BE2C (cell line): Measurements from ENCODE around the gene SENP7.
A peak's percentile ranks its signal among the peaks of the same experiment; 100 is the strongest.

Experiments
- DNase-seq: peaks from one replicate; pipeline ENCODE4 v3.0.0-alpha.2; 2020
- H3K27me3 ChIP-seq: fragments of 250-450 bp; sonication (Bioruptor Pico); 2 replicates; pipeline ENCODE4 v1.5.1; 2020; ENCODE audit warnings: mild to moderate bottlenecking
- H3K36me3 ChIP-seq: fragments of 250-450 bp; sonication (Bioruptor Pico); 2 replicates; pipeline ENCODE4 v1.5.1; 2020; ENCODE audit warnings: mild to moderate bottlenecking
- H3K4me1 ChIP-seq: fragments of 250-450 bp; sonication (Bioruptor Pico); 2 replicates; pipeline ENCODE4 v1.5.1; 2020
- H3K4me3 ChIP-seq: 2 replicates; pipeline ENCODE4 v1.5.1; 2011; ENCODE audit warnings: low read depth, low read length
- H3K9me3 ChIP-seq: fragments of 250-450 bp; sonication (Bioruptor Pico); 2 replicates; pipeline ENCODE4 v1.5.1; 2020
- TF ChIP-seq, protein P1 (sequence below): IDR thresholded peaks from 2 replicates; pipeline ENCODE4 v1.5.1; 2012; ENCODE audit warnings: mild to moderate bottlenecking, low read depth, low read length

Gene SENP7

DNA sequence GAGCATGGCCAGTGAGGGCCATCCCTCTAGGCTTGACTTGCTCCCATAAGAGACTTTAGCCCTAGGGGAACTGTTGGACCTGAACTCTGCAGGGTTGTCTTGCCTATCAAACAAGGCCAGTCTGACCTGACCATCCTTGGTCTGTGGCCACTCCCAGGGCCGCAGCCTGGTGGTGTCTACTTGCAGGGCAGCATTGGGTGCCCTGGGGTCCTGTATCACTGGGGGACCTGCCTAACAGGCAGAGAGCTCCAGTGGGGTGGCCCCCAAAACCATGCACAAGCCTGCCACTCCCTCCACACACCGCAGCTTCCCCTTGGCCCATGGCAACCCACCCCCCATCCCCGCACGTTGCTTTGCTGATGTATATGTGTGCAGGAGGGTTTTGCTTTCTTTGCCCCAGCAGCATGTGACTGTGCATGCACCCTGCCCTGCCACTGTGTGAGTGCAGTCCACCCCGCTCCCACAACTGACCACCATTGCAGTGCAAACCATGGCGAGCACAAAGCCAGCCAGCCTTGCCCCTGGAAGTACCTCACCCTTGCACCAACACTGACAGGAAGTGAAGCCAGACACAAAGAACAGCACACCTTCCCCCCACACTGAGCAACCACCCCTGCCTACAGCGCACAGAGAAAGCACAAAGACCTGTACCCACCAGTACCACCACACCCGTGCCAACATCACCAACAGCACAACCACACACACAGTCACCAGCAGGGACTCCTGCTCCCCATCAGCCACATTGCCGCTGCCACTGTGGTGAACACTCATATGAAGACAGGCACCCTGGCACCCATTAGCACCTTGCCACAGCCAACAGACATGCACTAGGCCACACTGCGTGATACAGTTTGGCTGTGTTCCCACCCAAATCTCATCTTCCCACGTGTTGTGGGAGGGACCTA lies 88.8 kb downstream of the SENP7 start:
- TF ChIP-seq, protein P1, sequence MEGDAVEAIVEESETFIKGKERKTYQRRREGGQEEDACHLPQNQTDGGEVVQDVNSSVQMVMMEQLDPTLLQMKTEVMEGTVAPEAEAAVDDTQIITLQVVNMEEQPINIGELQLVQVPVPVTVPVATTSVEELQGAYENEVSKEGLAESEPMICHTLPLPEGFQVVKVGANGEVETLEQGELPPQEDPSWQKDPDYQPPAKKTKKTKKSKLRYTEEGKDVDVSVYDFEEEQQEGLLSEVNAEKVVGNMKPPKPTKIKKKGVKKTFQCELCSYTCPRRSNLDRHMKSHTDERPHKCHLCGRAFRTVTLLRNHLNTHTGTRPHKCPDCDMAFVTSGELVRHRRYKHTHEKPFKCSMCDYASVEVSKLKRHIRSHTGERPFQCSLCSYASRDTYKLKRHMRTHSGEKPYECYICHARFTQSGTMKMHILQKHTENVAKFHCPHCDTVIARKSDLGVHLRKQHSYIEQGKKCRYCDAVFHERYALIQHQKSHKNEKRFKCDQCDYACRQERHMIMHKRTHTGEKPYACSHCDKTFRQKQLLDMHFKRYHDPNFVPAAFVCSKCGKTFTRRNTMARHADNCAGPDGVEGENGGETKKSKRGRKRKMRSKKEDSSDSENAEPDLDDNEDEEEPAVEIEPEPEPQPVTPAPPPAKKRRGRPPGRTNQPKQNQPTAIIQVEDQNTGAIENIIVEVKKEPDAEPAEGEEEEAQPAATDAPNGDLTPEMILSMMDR, result no peak
- Histone ChIP-seq H3K27me3 (no peaks in the 10 kb centered on the region), H3K36me3 (no peaks in the 10 kb centered on the region), H3K4me1 (no peaks in the 10 kb centered on the region), H3K9me3 (no peaks in the 10 kb centered on the region), H3K4me3 (no peak overlapping the region)
- DNase-seq, result no peak

- TF ChIP-seq, protein P1, result no peak
- no peak for DNase-seq
- no peaks in the 10 kb centered on the region for H3K36me3 ChIP-seq
- peaks cover 6% of the 10 kb centered on the region for H3K4me1 ChIP-seq
- H3K9me3 ChIP-seq, result no peaks in the 10 kb centered on the region; the same call in 1 of the 2 replicates
- H3K4me3 ChIP-seq, result no peak overlapping the region
- no peaks in the 10 kb centered on the region for H3K27me3 ChIP-seq
Observed at GRCh38 chr3:101418851-101419250, 94.2 kb downstream of the SENP7 start.

DNA sequence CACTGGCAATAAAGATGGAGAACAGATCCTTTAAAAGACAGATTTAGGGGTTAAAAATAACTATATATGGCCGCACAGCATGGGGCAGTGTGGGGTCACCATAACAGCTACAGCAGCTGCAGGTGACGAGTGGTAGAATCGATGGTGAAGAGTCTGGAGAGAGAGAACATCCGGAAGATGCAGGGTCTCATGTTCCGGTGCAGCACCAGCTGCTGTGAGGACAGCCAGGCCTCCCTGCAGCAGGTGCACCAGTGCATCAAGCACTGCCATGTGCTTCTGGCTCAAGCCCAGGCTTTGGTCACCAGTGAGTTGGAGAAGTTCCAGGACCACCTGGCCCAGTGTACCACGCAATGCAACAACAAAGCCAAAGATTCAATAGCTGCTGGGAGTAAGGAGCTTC lies 98.9 kb downstream of the SENP7 start:
- no peaks in the 10 kb centered on the region for H3K36me3 ChIP-seq
- no peaks in the 10 kb centered on the region; the same call in 1 of the 2 replicates for H3K9me3 ChIP-seq
- H3K4me1 ChIP-seq, result peaks cover 7% of the 10 kb centered on the region
- TF ChIP-seq, protein P1, result no peak
- H3K27me3 ChIP-seq, result no peaks in the 10 kb centered on the region
- no peak overlapping the region for H3K4me3 ChIP-seq
- DNase-seq, result peak; percentile 64

DNA sequence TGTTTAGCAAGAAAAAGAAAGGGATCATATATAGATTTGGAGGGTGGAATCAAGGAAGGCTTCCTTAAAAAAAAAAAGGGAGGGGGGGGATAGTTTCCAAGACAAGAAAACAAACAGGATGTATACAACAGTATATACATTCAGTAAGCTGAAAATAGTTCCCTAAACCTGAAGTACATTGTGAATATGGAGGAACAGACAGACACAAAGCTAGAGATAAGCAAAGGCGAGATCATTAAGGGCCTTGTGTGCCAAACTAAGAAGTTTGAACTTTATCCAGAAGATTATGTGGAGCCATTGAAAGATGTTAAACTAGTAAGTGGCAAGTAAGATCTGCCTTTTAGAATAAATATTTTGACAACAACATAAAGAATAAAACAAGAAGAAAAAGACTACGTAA lies 99.4 kb downstream of the SENP7 start:
- H3K4me3 ChIP-seq, result no peak overlapping the region
- H3K27me3 ChIP-seq, result no peaks in the 10 kb centered on the region
- H3K36me3 ChIP-seq, result no peaks in the 10 kb centered on the region
- H3K9me3 ChIP-seq, result no peaks in the 10 kb centered on the region; the same call in 1 of the 2 replicates
- DNase-seq, result no peak
- peaks cover 7% of the 10 kb centered on the region for H3K4me1 ChIP-seq
- TF ChIP-seq, protein P1, result no peak

- Histone ChIP-seq H3K27me3 (no peaks in the 10 kb centered on the region), H3K36me3 (no peaks in the 10 kb centered on the region), H3K4me3 (no peak overlapping the region), H3K9me3 (no peaks in the 10 kb centered on the region), H3K4me1 (no peaks in the 10 kb centered on the region)
- no peak for DNase-seq
- TF ChIP-seq, protein P1, result no peak
Observed at GRCh38 chr3:101391413-101391950, 121.5 kb downstream of the SENP7 start.

DNA sequence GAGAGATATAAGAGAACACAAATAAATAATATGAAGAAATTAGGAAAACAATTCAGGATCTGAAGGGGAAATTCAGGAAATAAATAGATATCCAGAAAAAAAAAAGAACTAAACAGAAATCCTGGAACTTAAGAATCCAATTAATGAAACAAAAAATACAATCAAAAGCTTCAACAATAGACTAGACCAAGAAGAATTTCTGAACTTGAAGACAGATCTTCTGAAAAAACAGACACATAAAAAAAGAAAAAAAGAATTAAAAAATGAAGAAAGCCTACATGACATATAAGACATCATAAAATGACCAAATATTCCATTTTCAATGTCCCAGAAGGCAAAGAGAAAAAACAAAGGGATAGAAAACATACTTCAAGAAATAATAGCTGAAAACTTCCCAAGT lies 124.3 kb downstream of the SENP7 start:
- Histone ChIP-seq H3K9me3 (no peaks in the 10 kb centered on the region), H3K27me3 (no peaks in the 10 kb centered on the region), H3K4me1 (no peaks in the 10 kb centered on the region), H3K4me3 (no peak overlapping the region), H3K36me3 (no peaks in the 10 kb centered on the region)
- TF ChIP-seq, protein P1, result no peak
- DNase-seq, result no peak
